GM12878 (cell line): ENCODE results near the gene YTHDF1.

Source experiments
- ATF2 ChIP-seq: IDR thresholded peaks from 2 replicates; pipeline ENCODE4 v1.6.1; 2012; ENCODE audit warnings: low read length, inconsistent platforms
- YY1 ChIP-seq: IDR thresholded peaks from 2 replicates; pipeline ENCODE4 v1.6.1; 2011; ENCODE audit warnings: low read depth, mild to moderate bottlenecking, low read length

- TF ChIP-seq YY1 (no peak), ATF2 (no peak)
These were observed 64.2 kb downstream of the YTHDF1 start for GRCh38 chr20:63151554-63152321.
